Uterus (tissue), 4 donors: ENCODE data around the gene MUC5AC. TPM values are rescaled to one million over a fixed set of nuclear protein-coding genes. Genes with fewer than 3 reads are reported as not detected.

Experiments
- DNase-seq, 2 donors: peaks; one replicate each; pipeline ENCODE4 v3.0.0-alpha.2; 2019 to 2020
- H3K27ac ChIP-seq, 2 donors: fragments of 200-600 bp; sonication (generic); 1 replicate in 1 of 2; 2 replicates in 1 of 2; pipeline ENCODE4 v1.5.1; 2016 to 2018
- H3K27me3 ChIP-seq, 2 donors: fragments of 200-600 bp; sonication (generic); one replicate each; pipeline ENCODE4 v1.5.1; 2018 to 2019; ENCODE audit warnings: control low read depth in 1 of 2
- H3K36me3 ChIP-seq, 2 donors: fragments of 200-600 bp; sonication (generic); one replicate each; pipeline ENCODE4 v1.5.1; 2019; ENCODE audit warnings: control low read depth in 1 of 2
- H3K4me1 ChIP-seq, 2 donors: fragments of 200-600 bp; sonication (generic); one replicate each; pipeline ENCODE4 v1.5.1; 2018 to 2019; ENCODE audit warnings: control low read depth in 1 of 2
- H3K4me3 ChIP-seq, 2 donors: fragments of 200-600 bp; sonication (generic); 1 replicate in 1 of 2; 2 replicates in 1 of 2; pipeline ENCODE4 v1.5.1; 2018 to 2019; ENCODE audit warnings: mild to moderate bottlenecking in 1 of 2
- H3K9me3 ChIP-seq, 2 donors: fragments of 200-600 bp; sonication (generic); one replicate each; pipeline ENCODE4 v1.5.1; 2019; ENCODE audit warnings: control low read depth in 1 of 2
- CTCF ChIP-seq, 4 experiments: fragments of 200-600 bp in 2 of 4; fragments of 450-650 bp in 2 of 4; sonication (generic) in 2 of 4; IDR thresholded peaks; one replicate each; pipeline ENCODE4 v1.5.1; 2016 to 2019; ENCODE audit warnings: antibody characterized with exemption in 4 of 4, mild to moderate bottlenecking in 2 of 4, moderate library complexity in 1 of 4
- POLR2A ChIP-seq, 2 donors: fragments of 450-650 bp; IDR thresholded peaks; one replicate each; pipeline ENCODE4 v1.6.1; 2016; ENCODE audit warnings: antibody characterized with exemption in 2 of 2, mild to moderate bottlenecking in 1 of 2, moderate library complexity in 1 of 2
- intact Hi-C: fragments of 100-400 bp; cut with DNase I; formaldehyde crosslinking; loops from one replicate; pipeline ENCODE4 v1.15.1; 2023; ENCODE audit warnings: low total_unique reads
- total RNA-seq, 4 donors: library from RNA; depleted of rRNA in 3 of 4; stranded (reverse); fragments of >200 nt in 3 of 4; gene quantifications; one replicate each; pipeline versions ENCODE4 v1.1.0 to v1.2.4, GENCODE V29; 2014 to 2023
- donor health status: DM: yes; HTN: yes; CAD: no.

The MUC5AC gene
- total RNA-seq, 4 donors from 2014 or later = under 0.01 TPM; not detected in 3

DNA sequence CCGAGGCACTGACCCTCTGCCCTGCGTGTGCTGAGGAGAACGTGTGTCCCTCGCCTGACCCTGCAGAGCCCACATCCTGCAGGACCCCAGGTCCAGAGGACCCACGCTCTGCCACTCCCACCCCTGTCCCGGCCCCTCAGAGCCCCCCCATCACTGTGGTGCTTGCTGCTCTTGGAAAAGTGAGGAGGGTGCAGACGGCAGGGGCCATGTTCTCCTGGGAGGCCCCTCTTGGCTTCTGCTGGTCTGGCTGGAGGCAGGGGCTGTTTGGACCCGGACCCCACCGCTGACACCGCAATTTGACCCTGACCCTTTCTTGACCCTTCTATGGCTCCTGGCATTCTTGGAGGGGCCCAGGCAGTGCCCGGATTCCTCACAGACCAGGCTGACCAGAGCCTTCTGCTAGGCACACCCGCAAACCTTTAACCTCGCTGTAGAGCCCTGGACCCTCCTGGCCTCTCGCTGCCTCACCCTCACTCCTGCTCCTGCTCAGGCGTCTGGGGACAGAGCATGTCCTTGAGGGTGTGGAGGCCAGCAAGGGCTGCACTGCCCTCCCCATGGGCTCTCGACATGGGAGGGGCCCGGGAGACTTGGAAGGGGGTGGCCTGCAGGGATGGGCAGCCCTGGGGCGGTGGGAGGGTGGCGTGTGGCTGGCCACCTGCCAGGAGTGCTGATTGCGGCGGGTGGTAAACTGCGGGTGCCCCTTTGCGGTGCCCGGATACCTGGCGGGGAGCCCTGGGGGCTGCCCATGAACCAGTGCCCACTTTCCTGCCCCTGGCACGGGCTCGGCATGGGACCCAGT lies 37.0 kb upstream of the MUC5AC start:
- Histone ChIP-seq H3K4me1 (no peaks in the 10 kb centered on the region), H3K9me3 (no peaks in the 10 kb centered on the region), H3K27ac (no peak overlapping the region), H3K4me3 (no peak overlapping the region), H3K36me3 (no peaks in the 10 kb centered on the region), H3K27me3 (no peaks in the 10 kb centered on the region)
- TF ChIP-seq CTCF (IDR thresholded peaks at IDR 0.05) (no peak), POLR2A (IDR thresholded peaks at IDR 0.05) (no peak)
- intact Hi-C loops = no loop called here
- no peak for DNase-seq

- DNase-seq = no peak
These were observed 36.4 kb upstream of the MUC5AC start for GRCh38 chr11:1121331-1121812.

DNA sequence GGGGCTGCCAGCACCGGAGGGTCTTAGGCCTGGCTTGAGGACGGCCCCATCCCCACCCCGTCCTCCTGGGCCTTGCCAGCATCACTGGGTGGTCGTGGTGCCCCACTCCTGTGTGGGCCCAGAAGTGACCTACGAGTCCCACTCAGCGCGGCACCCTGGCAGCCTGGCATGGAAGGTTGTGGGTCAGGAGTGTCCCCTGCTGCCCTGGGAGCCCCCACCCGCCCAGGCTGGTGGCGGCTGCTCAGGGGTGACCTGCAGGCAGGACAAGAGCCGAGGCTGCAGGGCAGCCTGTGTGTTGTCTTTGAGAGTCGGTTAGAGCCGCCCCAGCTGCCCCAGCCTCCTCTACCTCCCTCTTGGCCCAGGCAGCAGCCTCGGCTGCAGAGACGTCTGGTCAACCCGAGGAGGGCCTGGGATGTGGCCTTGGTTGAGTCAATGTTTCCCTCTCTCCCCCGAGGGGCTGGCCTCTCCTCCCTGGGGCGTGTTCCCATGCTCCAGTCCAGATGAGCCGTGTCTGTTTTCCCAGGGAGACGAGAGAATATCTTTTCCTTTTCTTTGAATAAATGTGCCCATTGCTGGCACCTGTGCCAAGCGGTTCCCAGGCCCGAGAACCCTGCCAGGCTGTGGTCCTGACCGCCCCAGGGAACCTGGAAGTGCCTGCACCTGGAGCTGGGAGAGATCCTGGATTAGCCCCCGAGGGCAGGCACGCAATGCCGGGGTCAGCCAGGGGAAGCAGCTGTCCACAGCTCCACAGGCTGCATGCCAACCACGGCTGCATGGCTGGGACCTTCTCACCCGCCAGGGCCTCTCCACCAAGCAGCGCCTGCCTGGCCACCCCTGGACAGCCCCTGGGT lies 35.7 kb upstream of the MUC5AC start:
- no peak overlapping the region for H3K27ac ChIP-seq
- no peak overlapping the region for H3K4me3 ChIP-seq
- no peaks in the 10 kb centered on the region for H3K9me3 ChIP-seq
- intact Hi-C loops = no loop called here
- no peaks in the 10 kb centered on the region for H3K36me3 ChIP-seq
- TF ChIP-seq POLR2A (IDR thresholded peaks at IDR 0.05) (no peak), CTCF (IDR thresholded peaks at IDR 0.05) (no peak)
- DNase-seq = no peak
- H3K27me3 ChIP-seq = no peaks in the 10 kb centered on the region
- no peaks in the 10 kb centered on the region for H3K4me1 ChIP-seq

More at GRCh38 chr11:1121331-1121812, 36.4 kb upstream of the MUC5AC start:
- intact Hi-C loops = no loop called here
- no peaks in the 10 kb centered on the region for H3K9me3 ChIP-seq
- H3K27me3 ChIP-seq = no peaks in the 10 kb centered on the region
- H3K4me1 ChIP-seq = no peaks in the 10 kb centered on the region
- H3K4me3 ChIP-seq = no peak overlapping the region
- H3K36me3 ChIP-seq = no peaks in the 10 kb centered on the region
- TF ChIP-seq CTCF (IDR thresholded peaks at IDR 0.05) (no peak), POLR2A (IDR thresholded peaks at IDR 0.05) (no peak)
- no peak overlapping the region for H3K27ac ChIP-seq

DNA sequence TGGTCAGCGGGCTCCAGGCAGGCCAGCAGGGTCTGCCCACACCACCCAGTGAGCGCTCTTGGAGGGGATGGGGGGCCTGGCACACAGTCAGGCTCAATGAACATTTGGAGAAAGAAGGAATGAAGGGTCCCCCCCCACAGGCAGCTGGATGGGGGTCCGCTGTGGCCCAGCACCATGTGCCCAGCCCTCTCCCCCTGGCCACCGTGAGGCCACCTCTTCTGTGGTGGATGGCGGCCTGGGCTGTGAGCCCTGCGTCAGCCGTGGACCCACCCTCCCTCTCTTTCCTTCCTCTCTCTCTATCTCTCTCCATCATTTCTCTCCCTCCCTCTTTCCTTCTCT lies 35.1 kb upstream of the MUC5AC start:
- Histone ChIP-seq H3K27me3 (no peaks in the 10 kb centered on the region), H3K4me1 (no peaks in the 10 kb centered on the region), H3K36me3 (no peaks in the 10 kb centered on the region), H3K9me3 (no peaks in the 10 kb centered on the region), H3K4me3 (no peak overlapping the region), H3K27ac (no peak overlapping the region)
- DNase-seq = no peak
- intact Hi-C loops = no loop called here
- no peak for TF ChIP-seq POLR2A (IDR thresholded peaks at IDR 0.05)
- no peak for TF ChIP-seq CTCF (IDR thresholded peaks at IDR 0.05)

DNA sequence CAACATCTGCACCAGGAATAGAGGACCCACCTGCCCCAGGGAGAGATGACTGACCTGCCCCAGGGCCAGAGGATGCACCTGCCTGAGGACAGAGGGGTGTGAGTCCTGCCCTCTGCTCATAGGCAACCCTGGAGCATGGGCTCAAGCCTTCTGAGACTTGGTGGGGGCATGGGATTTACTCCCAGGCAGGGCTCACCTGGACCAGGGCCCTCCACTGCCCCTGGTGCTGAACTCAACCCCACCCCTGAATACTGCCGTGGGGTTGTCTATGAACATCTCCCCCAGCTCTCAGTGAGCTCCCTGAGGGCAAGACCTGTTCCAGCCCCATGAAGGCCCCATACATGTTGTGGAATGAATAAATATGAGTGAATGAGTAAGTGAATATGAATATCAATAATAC lies 33.8 kb upstream of the MUC5AC start:
- Histone ChIP-seq H3K4me3 (no peak overlapping the region), H3K4me1 (no peaks in the 10 kb centered on the region), H3K27me3 (no peaks in the 10 kb centered on the region), H3K27ac (no peak overlapping the region), H3K9me3 (no peaks in the 10 kb centered on the region), H3K36me3 (no peaks in the 10 kb centered on the region)
- intact Hi-C loops = no loop called here
- DNase-seq = no peak
- TF ChIP-seq POLR2A (IDR thresholded peaks at IDR 0.05) (no peak), CTCF (IDR thresholded peaks at IDR 0.05) (no peak)
